ENCODE results near the gene STAT2.

The STAT2 gene

GRCh38 chr12:56315249-56315621 lies 44.7 kb downstream of the STAT2 start:
- no peak for DNase-seq (ENCODE audit: extremely low spot score)
- TF ChIP-seq SUZ12 (IDR thresholded peaks at IDR 0.05) (no peak), LEF1 (IDR thresholded peaks at IDR 0.05; ENCODE audit: borderline replicate concordance) (no peak), SP1 (IDR thresholded peaks at IDR 0.05) (no peak), FOXM1 (IDR thresholded peaks at IDR 0.05; ENCODE audit: borderline replicate concordance) (no peak), ELF4 (IDR thresholded peaks at IDR 0.05) (no peak), L3MBTL2 (conservative IDR thresholded peaks at IDR 0.05) (no peak; the same call in 1 of the 2 replicates), FOXK2 (IDR thresholded peaks at IDR 0.05) (no peak), ARNT (IDR thresholded peaks at IDR 0.05) (no peak), BHLHE40 (IDR thresholded peaks at IDR 0.05; ENCODE audit: borderline replicate concordance) (no peak), ZNF384 (IDR thresholded peaks at IDR 0.05) (no peak), PKNOX1 (IDR thresholded peaks at IDR 0.05) (no peak), NFRKB (IDR thresholded peaks at IDR 0.05) (no peak), TARDBP (IDR thresholded peaks at IDR 0.05) (no peak), CTBP1 (IDR thresholded peaks at IDR 0.05; ENCODE audit: borderline replicate concordance) (no peak), FOXA1 (IDR thresholded peaks at IDR 0.05) (no peak)
- ChIA-PET CTCF (interaction anchor here (0.7 to 3.5 kb wide), 4 partner anchors 40 to 149 kb away, joined by 3 to 20 read pairs (median 3); no protein-coding TSS in a partner anchor), POLR2A (interaction anchor here (0.6 to 3.4 kb wide), 20 partner anchors 10 to 211 kb away, joined by 3 to 38 read pairs (median 4); partner anchors contain the start of genes COQ10A, PA2G4, PAN2 and RNF41)

GRCh38 chr12:56311003-56311402 lies 48.9 kb downstream of the STAT2 start:
- CTCF ChIA-PET, result interaction anchor here (0.6 kb wide), 1 partner anchor 20 kb away, joined by 4 read pairs; no protein-coding TSS in a partner anchor
- no peak for DNase-seq (ENCODE audit: extremely low spot score)
- POLR2A ChIA-PET, result interaction anchor here (1.0 to 1.2 kb wide), 2 partner anchors 153 to 159 kb away, joined by 3 to 4 read pairs; no protein-coding TSS in a partner anchor
- TF ChIP-seq CTBP1 (IDR thresholded peaks at IDR 0.05; ENCODE audit: borderline replicate concordance), result no peak
- no peak for TF ChIP-seq ELF4 (IDR thresholded peaks at IDR 0.05)
- no peak for TF ChIP-seq HDGF (IDR thresholded peaks at IDR 0.05; ENCODE audit: borderline replicate concordance)
- TF ChIP-seq BHLHE40 (IDR thresholded peaks at IDR 0.05; ENCODE audit: borderline replicate concordance), result no peak
- no peak for TF ChIP-seq NFRKB (IDR thresholded peaks at IDR 0.05)
- TF ChIP-seq SP1 (IDR thresholded peaks at IDR 0.05), result no peak
- TF ChIP-seq FOXM1 (IDR thresholded peaks at IDR 0.05; ENCODE audit: borderline replicate concordance), result no peak
- TF ChIP-seq TARDBP (IDR thresholded peaks at IDR 0.05), result no peak
- no peak for TF ChIP-seq PKNOX1 (IDR thresholded peaks at IDR 0.05)
- no peak for TF ChIP-seq FOXK2 (IDR thresholded peaks at IDR 0.05)
- TF ChIP-seq ARNT (IDR thresholded peaks at IDR 0.05), result no peak
- no peak for TF ChIP-seq ZNF384 (IDR thresholded peaks at IDR 0.05)
- TF ChIP-seq L3MBTL2 (conservative IDR thresholded peaks at IDR 0.05), result no peak

- DNase-seq (ENCODE audit: extremely low spot score), result no peak
- ChIA-PET CTCF (no interaction called here), POLR2A (interaction anchor here (0.8 to 1.5 kb wide), 3 partner anchors 9 to 141 kb away, joined by 3 to 4 read pairs (median 4); partner anchors contain the start of genes STAT2 and TIMELESS)
- no peak for TF ChIP-seq PKNOX1 (IDR thresholded peaks at IDR 0.05)
- no peak for TF ChIP-seq LEF1 (IDR thresholded peaks at IDR 0.05; ENCODE audit: borderline replicate concordance)
- TF ChIP-seq FOXM1 (IDR thresholded peaks at IDR 0.05; ENCODE audit: borderline replicate concordance), result no peak
- no peak for TF ChIP-seq SUZ12 (IDR thresholded peaks at IDR 0.05)
- no peak for TF ChIP-seq ZNF384 (IDR thresholded peaks at IDR 0.05)
- TF ChIP-seq CTBP1 (IDR thresholded peaks at IDR 0.05; ENCODE audit: borderline replicate concordance), result no peak
- no peak for TF ChIP-seq SP1 (IDR thresholded peaks at IDR 0.05)
- TF ChIP-seq ELF4 (IDR thresholded peaks at IDR 0.05), result no peak
- TF ChIP-seq NFRKB (IDR thresholded peaks at IDR 0.05), result no peak
- TF ChIP-seq ARNT (IDR thresholded peaks at IDR 0.05), result no peak
- TF ChIP-seq HDGF (IDR thresholded peaks at IDR 0.05; ENCODE audit: borderline replicate concordance), result no peak
Observed at GRCh38 chr12:56308714-56309113, 51.2 kb downstream of the STAT2 start.

GRCh38 chr12:56307221-56307965 lies 52.5 kb downstream of the STAT2 start:
- DNase-seq (ENCODE audit: extremely low spot score), result no peak
- ChIA-PET POLR2A (interaction anchor here (1.2 to 1.4 kb wide), 2 partner anchors 26 to 142 kb away, joined by 3 to 4 read pairs; partner anchors contain the start of gene TIMELESS), CTCF (no interaction called here)
- TF ChIP-seq ELF4 (IDR thresholded peaks at IDR 0.05) (no peak), HDGF (IDR thresholded peaks at IDR 0.05; ENCODE audit: borderline replicate concordance) (no peak), ZNF384 (IDR thresholded peaks at IDR 0.05) (no peak), CTBP1 (IDR thresholded peaks at IDR 0.05; ENCODE audit: borderline replicate concordance) (no peak), FOXA1 (IDR thresholded peaks at IDR 0.05) (no peak), NFRKB (IDR thresholded peaks at IDR 0.05) (no peak)

- ChIA-PET CTCF (interaction anchor here (1.0 to 1.3 kb wide), 2 partner anchors 9 to 12 kb away, joined by 3 read pairs; no protein-coding TSS in a partner anchor), POLR2A (interaction anchor here (1.4 to 2.2 kb wide), 2 partner anchors 11 to 28 kb away, joined by 4 to 7 read pairs; partner anchors contain the start of genes CNPY2 and PAN2)
- TF ChIP-seq CTBP1 (IDR thresholded peaks at IDR 0.05; ENCODE audit: borderline replicate concordance) (no peak), SP1 (IDR thresholded peaks at IDR 0.05) (no peak), L3MBTL2 (conservative IDR thresholded peaks at IDR 0.05) (no peak), PKNOX1 (IDR thresholded peaks at IDR 0.05) (no peak), TARDBP (IDR thresholded peaks at IDR 0.05) (no peak), ZNF384 (IDR thresholded peaks at IDR 0.05) (no peak)
- DNase-seq (ENCODE audit: extremely low spot score), result no peak
Observed at GRCh38 chr12:56304872-56305590, 54.9 kb downstream of the STAT2 start.

Measured in HEK293T (cell line).